ENCODE measurements around the gene ANKRD26. TPM values are rescaled to one million over a fixed set of nuclear protein-coding genes. Genes with fewer than 3 reads are reported as not detected.

The ANKRD26 gene
- polyA plus RNA-seq (2012; rRNA removed): 1.0 and 1.3 TPM in 2 replicates
- polyA plus RNA-seq (2012; cell fraction: cytosol; rRNA removed): 1.7 and 2.2 TPM in 2 replicates
- 1.4 and 2.7 TPM in 2 replicates for polyA plus RNA-seq (2012; cell fraction: nucleus; rRNA removed)

- no peaks in the 10 kb centered on the region; a peak in 2 of 4 replicates for H3K4me1 ChIP-seq (ENCODE audit: control insufficient read depth in 1 of 2, insufficient read depth in 2 of 2, low read depth in 1 of 2, low read length in 1 of 2)
- H3K4me2 ChIP-seq: peak within 1 kb of the TSS; percentile 93
- no peak for TF ChIP-seq EZH2phosphoT487 (IDR thresholded peaks at IDR 0.05; ENCODE audit: borderline replicate concordance, low read depth)
- TF ChIP-seq POLR2AphosphoS5 (IDR thresholded peaks at IDR 0.05; ENCODE audit: low read depth, low read length): peak; percentile 94; the same call in 1 of the 2 replicates
- TF ChIP-seq MXI1 (IDR thresholded peaks at IDR 0.05; ENCODE audit: low read depth, low read length): peak; percentile 79
- peak; percentile 20; the same call in 1 of the 2 replicates for TF ChIP-seq CTCF (IDR thresholded peaks at IDR 0.05)
- 0 out of 2 replicates have a peak, but pooled peaks have one; percentile 44 for TF ChIP-seq ZBTB33 (IDR thresholded peaks at IDR 0.05; ENCODE audit: borderline replicate concordance, low read depth)
- peak; percentile 25; the same call in 1 of the 2 replicates for TF ChIP-seq GABPA (IDR thresholded peaks at IDR 0.05; ENCODE audit: low read depth)
- peak; percentile 9; the same call in 1 of the 2 replicates for TF ChIP-seq REST (IDR thresholded peaks at IDR 0.05; ENCODE audit: low read depth, low read length)
- TF ChIP-seq SMC3 (IDR thresholded peaks at IDR 0.05; ENCODE audit: low read depth, low read length): no peak
- TF ChIP-seq FOXM1 (IDR thresholded peaks at IDR 0.05; ENCODE audit: low read depth): no peak
- no peak for TF ChIP-seq NFIC (IDR thresholded peaks at IDR 0.05; ENCODE audit: borderline replicate concordance)
- TF ChIP-seq CHD2 (IDR thresholded peaks at IDR 0.05; ENCODE audit: low read length, partially characterized antibody): peak; percentile 81
- TF ChIP-seq TAF1 (IDR thresholded peaks at IDR 0.05; ENCODE audit: borderline replicate concordance, low read depth, low read length): peak; percentile 70; the same call in 1 of the 2 replicates
- peak; percentile 100 for TF ChIP-seq NRF1 (IDR thresholded peaks at IDR 0.05; ENCODE audit: low read depth, low read length)
- no peaks in the 10 kb centered on the region for H3K9me3 ChIP-seq
- no peaks in the 10 kb centered on the region for H3K9me2 ChIP-seq
- WGBS (ENCODE audit: low lambda C conversion rate): under 1% methylated on average over 44 of the region's 65 CpGs
- H3K27me3 ChIP-seq (ENCODE audit: insufficient read depth): no peaks in the 10 kb centered on the region
- peak within 1 kb of the TSS; percentile 88 for H3K9ac ChIP-seq
- ChIA-PET POLR2A (interaction anchor here (1.1 kb wide), 1 partner anchor 54 kb away, joined by 7 read pairs; the partner anchor contains the start of gene YME1L1), CTCF (interaction anchor here (0.9 to 1.2 kb wide), 2 partner anchors 12 to 1142 kb away, joined by 3 to 5 read pairs; no protein-coding TSS in a partner anchor)
- peak; percentile 94 for DNase-seq
- peak within 1 kb of the TSS; percentile 92 for H2AFZ ChIP-seq (ENCODE audit: low read depth)
- H3K4me3 ChIP-seq (ENCODE audit: low read depth in 2 of 2, low read length in 1 of 2): peak within 1 kb of the TSS; percentile 63 to 92
- H3K79me2 ChIP-seq (ENCODE audit: insufficient read depth): peaks cover 28% of the 10 kb centered on the region
- no peaks in the 10 kb centered on the region for H4K20me1 ChIP-seq (ENCODE audit: insufficient read depth)
- peaks cover 9% of the 10 kb centered on the region for H3F3A ChIP-seq (replicated peaks; ENCODE audit: insufficient read depth)
- H3K27ac ChIP-seq (ENCODE audit: low read depth in 2 of 2, low read length in 1 of 2): peak within 1 kb of the TSS; percentile 89 to 91
- peaks cover 3 to 4% of the 10 kb centered on the region in 2 experiments for H3K36me3 ChIP-seq (replicated peaks in 1 of 2; ENCODE audit: control insufficient read depth in 1 of 2, insufficient read depth in 2 of 2, low read length in 1 of 2)
Observed at GRCh38 chr10:27099916-27100812, at the start of gene ANKRD26. Gene ANKRD26 (minus strand): TSS chr10:27100494. CDS start chr10:27100326, 168 bp downstream.

Data from SK-N-SH (cell line).